Glutamatergic neuron (in vitro differentiated cells): ENCODE data around the gene RBMS1. TPM values are rescaled to one million over a fixed set of nuclear protein-coding genes. Genes with fewer than 3 reads are reported as not detected.

Experiments
- DNase-seq: peaks from one replicate; pipeline ENCODE4 v3.0.0; 2022
- H3K27ac Mint-ChIP-seq: one replicate; pipeline ENCODE4 v1.8.0; 2020; ENCODE audit warnings: mild to moderate bottlenecking, mixed read lengths, inconsistent platforms; ENCODE audit not compliant: unreplicated experiment
- H3K27me3 Mint-ChIP-seq: one replicate; pipeline ENCODE4 v1.8.0; 2020; ENCODE audit warnings: mild to moderate bottlenecking, moderate library complexity, mixed read lengths, inconsistent platforms; ENCODE audit not compliant: unreplicated experiment
- H3K36me3 Mint-ChIP-seq: one replicate; pipeline ENCODE4 v1.8.0; 2020; ENCODE audit warnings: mild to moderate bottlenecking, mixed read lengths, inconsistent platforms; ENCODE audit not compliant: unreplicated experiment
- H3K4me1 Mint-ChIP-seq: one replicate; pipeline ENCODE4 v1.8.0; 2020; ENCODE audit warnings: mild to moderate bottlenecking, low read depth, mixed read lengths, inconsistent platforms; ENCODE audit not compliant: unreplicated experiment
- H3K4me3 Mint-ChIP-seq: one replicate; pipeline ENCODE4 v1.8.0; 2020; ENCODE audit warnings: mild to moderate bottlenecking, mixed read lengths, inconsistent platforms; ENCODE audit not compliant: unreplicated experiment
- H3K9me3 Mint-ChIP-seq: one replicate; pipeline ENCODE4 v1.8.0; 2020; ENCODE audit warnings: mild to moderate bottlenecking, moderate library complexity, mixed read lengths, inconsistent platforms; ENCODE audit not compliant: unreplicated experiment
- total RNA-seq: library from RNA; stranded (reverse); fragmentation: NEBNext Ultra II Directional; extraction: Animal tissue kit (Norgen Biotek cat#: 25700); gene quantifications from one replicate; pipeline ENCODE4 v1.2.1, GENCODE V29; 2021; ENCODE audit not compliant: unreplicated experiment
- TF ChIP-seq, protein P1 (sequence below): fragments of 200-600 bp; sonication (generic); IDR thresholded peaks from one replicate; pipeline ENCODE4 v1.5.0; 2021; ENCODE audit not compliant: partially characterized antibody, unreplicated experiment

The RBMS1 gene
- total RNA-seq, 1 donor from 2014 or later = 142 TPM

DNA sequence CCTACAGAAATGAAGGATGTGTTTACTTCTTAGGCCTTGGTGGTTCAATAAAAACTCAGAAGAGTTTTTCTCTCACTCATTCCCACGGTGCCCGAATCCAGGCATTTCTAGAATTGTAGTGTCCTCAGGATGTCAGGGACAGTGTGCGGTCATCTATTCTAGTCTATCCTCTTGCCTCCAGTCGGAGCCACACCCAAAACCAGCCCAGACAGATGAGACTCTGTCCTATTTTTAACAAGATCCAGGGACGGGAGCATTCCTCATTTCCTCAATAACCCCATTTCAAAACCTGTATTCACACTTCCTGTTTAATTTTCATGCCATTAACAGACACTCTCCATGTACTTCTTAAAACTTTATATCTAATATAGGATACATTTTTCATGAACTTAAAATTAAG, 11.6 kb upstream of the RBMS1 start:
- Mint-ChIP-seq H3K36me3 (no peaks in the 10 kb centered on the region), H3K9me3 (no peaks in the 10 kb centered on the region), H3K4me1 (peaks cover 3% of the 10 kb centered on the region), H3K27me3 (peaks cover 2% of the 10 kb centered on the region), H3K4me3 (no peak overlapping the region), H3K27ac (no peak overlapping the region)
- TF ChIP-seq, protein P1, sequence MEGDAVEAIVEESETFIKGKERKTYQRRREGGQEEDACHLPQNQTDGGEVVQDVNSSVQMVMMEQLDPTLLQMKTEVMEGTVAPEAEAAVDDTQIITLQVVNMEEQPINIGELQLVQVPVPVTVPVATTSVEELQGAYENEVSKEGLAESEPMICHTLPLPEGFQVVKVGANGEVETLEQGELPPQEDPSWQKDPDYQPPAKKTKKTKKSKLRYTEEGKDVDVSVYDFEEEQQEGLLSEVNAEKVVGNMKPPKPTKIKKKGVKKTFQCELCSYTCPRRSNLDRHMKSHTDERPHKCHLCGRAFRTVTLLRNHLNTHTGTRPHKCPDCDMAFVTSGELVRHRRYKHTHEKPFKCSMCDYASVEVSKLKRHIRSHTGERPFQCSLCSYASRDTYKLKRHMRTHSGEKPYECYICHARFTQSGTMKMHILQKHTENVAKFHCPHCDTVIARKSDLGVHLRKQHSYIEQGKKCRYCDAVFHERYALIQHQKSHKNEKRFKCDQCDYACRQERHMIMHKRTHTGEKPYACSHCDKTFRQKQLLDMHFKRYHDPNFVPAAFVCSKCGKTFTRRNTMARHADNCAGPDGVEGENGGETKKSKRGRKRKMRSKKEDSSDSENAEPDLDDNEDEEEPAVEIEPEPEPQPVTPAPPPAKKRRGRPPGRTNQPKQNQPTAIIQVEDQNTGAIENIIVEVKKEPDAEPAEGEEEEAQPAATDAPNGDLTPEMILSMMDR = no peak
- no peak for DNase-seq

DNA sequence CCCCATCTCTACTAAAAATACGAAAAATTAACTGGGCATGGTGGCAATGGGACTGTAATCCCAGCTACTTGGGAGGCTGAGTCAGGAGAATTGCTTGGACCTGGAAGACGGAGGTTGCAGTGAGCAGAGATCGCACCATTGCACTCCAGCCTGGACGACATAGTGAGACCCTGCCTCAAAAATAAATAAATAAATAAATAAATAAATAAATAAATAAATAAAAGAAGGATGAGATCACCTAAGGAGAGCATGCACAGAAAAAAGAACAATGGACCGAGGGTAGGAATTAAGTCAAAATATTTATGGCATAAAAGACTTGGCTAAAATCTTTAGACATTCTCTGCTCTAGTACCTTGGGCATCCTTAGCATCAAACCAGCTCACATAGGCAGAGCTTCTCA, 8.9 kb upstream of the RBMS1 start:
- no peaks in the 10 kb centered on the region for H3K9me3 Mint-ChIP-seq
- no peaks in the 10 kb centered on the region for H3K36me3 Mint-ChIP-seq
- no peak overlapping the region for H3K27ac Mint-ChIP-seq
- H3K4me3 Mint-ChIP-seq = no peak overlapping the region
- peaks cover 2% of the 10 kb centered on the region for H3K27me3 Mint-ChIP-seq
- DNase-seq = no peak
- H3K4me1 Mint-ChIP-seq = peaks cover 3% of the 10 kb centered on the region
- TF ChIP-seq, protein P1 = no peak

DNA sequence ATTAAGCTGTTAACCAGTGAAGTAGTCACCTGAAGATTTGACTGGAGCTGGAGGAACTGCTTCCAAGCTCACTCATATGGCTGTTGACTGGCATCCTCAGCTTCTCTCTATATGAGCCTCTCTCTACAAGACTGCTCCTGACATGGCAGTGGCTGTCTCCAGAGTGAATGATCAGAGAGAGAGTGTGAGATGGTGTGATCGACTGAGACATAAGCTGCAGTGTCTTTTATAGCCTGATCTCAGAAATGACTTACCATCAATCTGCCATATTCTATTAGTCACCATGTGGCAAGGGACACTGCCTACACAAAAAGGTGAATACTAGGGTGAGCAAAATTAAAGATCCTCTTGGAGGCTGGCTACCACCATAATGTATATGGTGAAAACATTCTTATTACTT, 7.8 kb upstream of the RBMS1 start:
- H3K27me3 Mint-ChIP-seq = peaks cover 2% of the 10 kb centered on the region
- no peaks in the 10 kb centered on the region for H3K9me3 Mint-ChIP-seq
- DNase-seq = no peak
- H3K36me3 Mint-ChIP-seq = no peaks in the 10 kb centered on the region
- H3K4me1 Mint-ChIP-seq = peaks cover 3% of the 10 kb centered on the region
- no peak overlapping the region for H3K27ac Mint-ChIP-seq
- TF ChIP-seq, protein P1 = no peak
- H3K4me3 Mint-ChIP-seq = no peak overlapping the region

DNA sequence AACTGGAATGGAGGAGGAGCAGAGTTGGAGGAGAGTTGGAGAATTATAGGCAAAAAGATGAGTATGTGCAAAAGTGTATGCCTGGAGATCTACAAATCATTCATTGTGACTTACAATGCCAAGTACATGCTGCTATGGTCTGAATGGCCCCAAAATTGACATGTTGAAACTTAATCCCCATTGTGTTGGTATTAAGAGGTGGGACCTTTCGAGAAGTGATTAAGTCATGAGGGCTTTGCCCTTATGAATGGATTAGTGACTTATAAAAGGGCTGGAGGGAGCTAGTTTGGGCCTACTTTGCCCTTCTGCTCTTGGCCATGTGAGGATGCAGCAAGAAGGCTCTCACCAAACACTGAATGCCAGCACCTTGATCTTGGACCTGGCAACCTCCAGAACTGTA, 6.3 kb upstream of the RBMS1 start:
- DNase-seq = no peak
- Mint-ChIP-seq H3K4me1 (peaks cover 3% of the 10 kb centered on the region), H3K27ac (no peak overlapping the region), H3K36me3 (no peaks in the 10 kb centered on the region), H3K27me3 (no peaks in the 10 kb centered on the region), H3K9me3 (no peaks in the 10 kb centered on the region), H3K4me3 (no peak overlapping the region)
- TF ChIP-seq, protein P1 = no peak

DNA sequence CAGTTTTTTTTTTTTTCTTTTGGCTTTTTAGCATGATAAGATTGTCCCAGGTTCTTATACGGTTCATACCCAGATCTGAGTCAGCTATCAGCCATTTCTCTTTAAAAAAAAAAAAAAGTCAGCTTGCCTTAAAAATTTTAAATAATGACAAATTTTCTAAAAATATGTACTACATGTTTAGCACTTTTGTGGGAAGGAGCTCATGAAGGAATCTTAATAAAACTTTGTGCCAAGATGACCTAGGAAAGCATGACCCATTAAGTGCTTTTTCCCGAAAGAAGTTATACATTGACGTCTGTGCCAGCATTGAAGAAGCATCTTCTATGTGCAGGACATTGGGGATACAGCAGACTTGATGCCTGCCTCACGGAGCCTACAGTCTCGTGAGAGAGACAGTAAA, 4.5 kb upstream of the RBMS1 start:
- no peak overlapping the region for H3K4me3 Mint-ChIP-seq
- DNase-seq = no peak
- peaks cover 6% of the 10 kb centered on the region for H3K4me1 Mint-ChIP-seq
- no peaks in the 10 kb centered on the region for H3K27me3 Mint-ChIP-seq
- H3K9me3 Mint-ChIP-seq = peaks cover 3% of the 10 kb centered on the region
- no peak overlapping the region for H3K27ac Mint-ChIP-seq
- H3K36me3 Mint-ChIP-seq = no peaks in the 10 kb centered on the region
- TF ChIP-seq, protein P1 = no peak
